Pancreas (tissue), 10 donors: ENCODE data around the gene CLIC5. TPM values are rescaled to one million over a fixed set of nuclear protein-coding genes. Genes with fewer than 3 reads are reported as not detected.
A peak's percentile ranks its signal among the peaks of the same experiment; 100 is the strongest.

Experiments
- ATAC-seq, 4 donors: fragments of 200-7000 bp; cut with Tn5 transposase; one replicate each; pipeline versions ENCODE4 v1.8.0 to v1.9.1; 2020; ENCODE audit warnings: mild to moderate bottlenecking in 4 of 4, moderate library complexity in 4 of 4
- DNase-seq, 6 donors: peaks; one replicate each; pipeline ENCODE4 v3.0.0-alpha.2; 2020
- FAIRE-seq: peaks from 2 replicates; lab custom pipeline; 2012; peaks lifted over from hg19 to GRCh38; lab: Jason Lieb, UNC
- H3K27ac ChIP-seq, 4 donors: fragments of 200-600 bp; sonication (generic); 1 replicate in 3 of 4; 2 replicates in 1 of 4; pipeline versions ENCODE4 v1.5.0 to v1.8.0; 2020
- H3K27me3 ChIP-seq, 4 donors: fragments of 200-600 bp; one replicate each; pipeline ENCODE4 v1.8.0; 2021
- H3K36me3 ChIP-seq, 3 donors: fragments of 200-600 bp; sonication (generic) in 1 of 3; one replicate each; pipeline versions ENCODE4 v1.5.0 to v1.8.0; 2020 to 2021
- H3K4me1 ChIP-seq, 3 donors: fragments of 200-600 bp; one replicate each; pipeline ENCODE4 v1.8.0; 2021
- H3K4me3 ChIP-seq, 4 donors: fragments of 200-600 bp; sonication (generic) in 2 of 4; one replicate each; pipeline versions ENCODE4 v1.5.0 to v1.8.0; 2020 to 2021
- H3K9me3 ChIP-seq, 4 donors: fragments of 200-600 bp; one replicate each; pipeline ENCODE4 v1.8.0; 2021
- WGBS, 2 donors: extraction: QIAGEN DNeasy Blood & Tissue Kit; methylation state at CpG; one replicate each; pipeline ENCODE4 v1.1.7; 2013; 5-methylcytosine and 5-hydroxymethylcytosine counted together
- intact Hi-C, 3 donors: fragments of 100-400 bp; cut with DNase I; formaldehyde crosslinking; loops; one replicate each; pipeline versions ENCODE4 v1.11.1 to v1.14.2; 2022
- polyA plus RNA-seq, 2 donors: library from polyadenylated mRNA; stranded (reverse); fragments of 200-250 nt; gene quantifications; one replicate each; pipeline ENCODE4 v1.2.3, GENCODE V29; 2013
- total RNA-seq, 6 donors: library from RNA; stranded (reverse); fragmentation: NEBNext Ultra II Directional in 4 of 6; extraction: Animal tissue kit (Norgen Biotek cat#: 25700) in 4 of 6; gene quantifications; one replicate each; pipeline versions ENCODE4 v1.2.1 to v1.2.4, GENCODE V29; 2021 to 2023
- TF ChIP-seq, protein P1 (sequence below), 4 donors: fragments of 200-600 bp; sonication (generic) in 3 of 4; IDR thresholded peaks; one replicate each; pipeline versions ENCODE4 v1.5.0 to v1.8.0; 2021; ENCODE audit warnings: antibody characterized with exemption in 4 of 4
- donor health status: healthy with polysubstance abuse.
- donor health status: DM: no; HTN: no; CAD: no; lungs with moderate emphysema.
- donor health status: DM: no; HTN: no; CAD: no.
- donor health status: control.
- donor health status: control.
- donor health status: Bipolar disorder and iron deficiency.
- donor health status: DM: yes; HTN: yes; CAD: no.
- donor health status: DM: no; HTN: no; CAD: no.
- donor health status: DM: no; HTN: no; CAD: no.
- donor health status: DM: yes; HTN: yes; CAD: no.

Gene CLIC5
- total and polyA plus RNA-seq, 8 donors, result 0.53 to 2.1 (median 1.3) TPM

DNA sequence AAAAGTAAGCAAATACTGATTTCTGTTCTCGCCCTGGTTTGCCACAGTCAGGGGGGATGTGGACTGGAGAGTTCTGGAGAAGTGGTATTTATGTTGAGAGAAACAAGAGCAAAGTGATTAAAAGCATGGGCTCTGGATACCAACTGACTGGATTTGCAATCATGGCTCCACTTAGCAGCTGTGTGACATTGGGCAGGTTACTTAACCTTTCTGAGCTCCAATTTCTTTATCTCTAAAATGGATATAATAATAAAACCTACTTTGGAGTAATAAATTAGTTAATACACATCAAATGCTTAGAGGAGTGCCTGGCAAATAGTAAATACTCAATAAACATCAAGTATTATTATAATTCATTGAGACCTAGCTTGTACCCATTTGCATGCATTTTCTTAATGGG lies 111.7 kb downstream of the CLIC5 start:
- 91 to 93% methylated on average over 1 of the region's 1 CpG for WGBS, 2 donors
- intact Hi-C loops, result no loop called here
- Histone ChIP-seq H3K36me3 (no peaks in the 10 kb centered on the region), H3K4me3 (no peak overlapping the region), H3K9me3 (no peaks in the 10 kb centered on the region), H3K4me1 (no peaks in the 10 kb centered on the region), H3K27ac (no peak overlapping the region), H3K27me3 (no peaks in the 10 kb centered on the region)
- ATAC-seq, result no peak
- DNase-seq, result no peak
- FAIRE-seq, result no peak
- TF ChIP-seq, protein P1, sequence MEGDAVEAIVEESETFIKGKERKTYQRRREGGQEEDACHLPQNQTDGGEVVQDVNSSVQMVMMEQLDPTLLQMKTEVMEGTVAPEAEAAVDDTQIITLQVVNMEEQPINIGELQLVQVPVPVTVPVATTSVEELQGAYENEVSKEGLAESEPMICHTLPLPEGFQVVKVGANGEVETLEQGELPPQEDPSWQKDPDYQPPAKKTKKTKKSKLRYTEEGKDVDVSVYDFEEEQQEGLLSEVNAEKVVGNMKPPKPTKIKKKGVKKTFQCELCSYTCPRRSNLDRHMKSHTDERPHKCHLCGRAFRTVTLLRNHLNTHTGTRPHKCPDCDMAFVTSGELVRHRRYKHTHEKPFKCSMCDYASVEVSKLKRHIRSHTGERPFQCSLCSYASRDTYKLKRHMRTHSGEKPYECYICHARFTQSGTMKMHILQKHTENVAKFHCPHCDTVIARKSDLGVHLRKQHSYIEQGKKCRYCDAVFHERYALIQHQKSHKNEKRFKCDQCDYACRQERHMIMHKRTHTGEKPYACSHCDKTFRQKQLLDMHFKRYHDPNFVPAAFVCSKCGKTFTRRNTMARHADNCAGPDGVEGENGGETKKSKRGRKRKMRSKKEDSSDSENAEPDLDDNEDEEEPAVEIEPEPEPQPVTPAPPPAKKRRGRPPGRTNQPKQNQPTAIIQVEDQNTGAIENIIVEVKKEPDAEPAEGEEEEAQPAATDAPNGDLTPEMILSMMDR (IDR thresholded peaks at IDR 0.05), result no peak

DNA sequence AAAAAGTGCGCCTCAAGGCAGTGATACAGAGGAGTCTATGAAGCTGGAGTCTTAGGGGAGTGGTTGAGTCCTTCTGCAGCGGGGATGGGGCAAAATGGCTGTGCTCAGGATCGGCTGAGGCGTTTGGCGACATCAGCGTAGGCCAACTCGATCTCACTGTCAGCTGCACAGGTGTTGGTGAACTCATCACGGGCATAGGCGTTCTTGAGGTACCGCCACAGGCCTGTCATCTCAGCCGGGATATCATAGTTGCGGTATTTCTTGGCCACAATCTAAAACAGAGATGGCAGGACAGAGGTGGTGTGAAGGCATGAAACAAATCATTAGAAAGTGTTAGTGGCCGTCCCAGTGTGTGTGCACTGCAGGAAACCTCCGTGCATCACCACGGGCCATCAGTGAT lies 112.7 kb downstream of the CLIC5 start:
- 90 to 91% methylated on average over 15 of the region's 15 CpGs for WGBS, 2 donors
- ATAC-seq (no peak), DNase-seq (no peak), FAIRE-seq (no peak)
- intact Hi-C loops, result no loop called here
- no peaks in the 10 kb centered on the region for H3K36me3 ChIP-seq
- H3K27me3 ChIP-seq, result no peaks in the 10 kb centered on the region
- H3K4me1 ChIP-seq, result no peaks in the 10 kb centered on the region
- TF ChIP-seq, protein P1 (IDR thresholded peaks at IDR 0.05), result no peak
- no peaks in the 10 kb centered on the region for H3K9me3 ChIP-seq
- no peak overlapping the region for H3K27ac ChIP-seq
- no peak overlapping the region for H3K4me3 ChIP-seq

DNA sequence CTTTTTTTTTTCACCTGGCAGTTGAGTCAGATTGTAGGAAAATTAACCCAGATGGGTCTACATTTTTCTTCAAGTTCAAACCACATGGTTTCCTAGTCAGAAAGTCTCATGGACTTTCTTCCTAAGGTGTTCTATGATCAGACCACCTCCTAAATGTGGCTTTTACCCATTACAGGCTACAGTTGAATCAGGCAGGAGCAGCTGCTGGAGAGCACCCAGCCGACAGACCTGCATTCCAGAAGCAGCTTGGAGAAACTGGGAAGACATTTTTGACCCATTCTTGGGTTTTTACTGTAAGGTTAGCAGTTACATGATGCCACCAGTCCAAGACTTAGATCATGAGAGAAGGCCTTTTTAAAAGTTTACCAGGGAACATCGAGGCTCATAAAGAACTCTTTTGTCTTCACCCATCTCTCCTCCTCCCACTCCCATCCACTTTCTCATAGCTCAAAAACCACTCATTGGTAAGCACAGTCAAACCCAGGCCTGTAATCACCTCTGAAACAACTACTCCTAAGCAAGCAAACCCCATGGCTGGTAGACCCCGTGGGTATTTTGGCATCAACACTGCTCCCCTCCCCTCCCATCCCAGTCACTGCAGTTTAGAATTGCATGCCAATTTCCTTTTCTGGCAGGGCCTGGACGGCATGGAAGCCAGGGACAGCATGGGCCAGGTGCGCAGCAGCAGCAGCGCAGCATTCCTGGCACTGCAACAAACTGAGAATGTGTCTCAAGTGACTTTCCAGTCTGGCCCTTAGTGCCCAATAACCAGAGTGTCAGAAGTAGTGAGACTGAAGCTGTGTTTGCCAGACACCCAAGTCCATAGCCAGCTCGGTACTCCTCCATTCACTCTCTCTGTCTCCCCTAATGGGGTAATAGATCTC lies 113.7 kb downstream of the CLIC5 start:
- DNase-seq (no peak), ATAC-seq (no peak), FAIRE-seq (no peak)
- Histone ChIP-seq H3K36me3 (no peaks in the 10 kb centered on the region), H3K9me3 (no peaks in the 10 kb centered on the region), H3K4me3 (no peak overlapping the region), H3K27me3 (no peaks in the 10 kb centered on the region), H3K27ac (no peak overlapping the region), H3K4me1 (no peaks in the 10 kb centered on the region)
- WGBS, 2 donors, result 78 to 93% methylated on average over 7 of the region's 7 CpGs
- intact Hi-C loops, result no loop called here
- TF ChIP-seq, protein P1 (IDR thresholded peaks at IDR 0.05), result no peak

DNA sequence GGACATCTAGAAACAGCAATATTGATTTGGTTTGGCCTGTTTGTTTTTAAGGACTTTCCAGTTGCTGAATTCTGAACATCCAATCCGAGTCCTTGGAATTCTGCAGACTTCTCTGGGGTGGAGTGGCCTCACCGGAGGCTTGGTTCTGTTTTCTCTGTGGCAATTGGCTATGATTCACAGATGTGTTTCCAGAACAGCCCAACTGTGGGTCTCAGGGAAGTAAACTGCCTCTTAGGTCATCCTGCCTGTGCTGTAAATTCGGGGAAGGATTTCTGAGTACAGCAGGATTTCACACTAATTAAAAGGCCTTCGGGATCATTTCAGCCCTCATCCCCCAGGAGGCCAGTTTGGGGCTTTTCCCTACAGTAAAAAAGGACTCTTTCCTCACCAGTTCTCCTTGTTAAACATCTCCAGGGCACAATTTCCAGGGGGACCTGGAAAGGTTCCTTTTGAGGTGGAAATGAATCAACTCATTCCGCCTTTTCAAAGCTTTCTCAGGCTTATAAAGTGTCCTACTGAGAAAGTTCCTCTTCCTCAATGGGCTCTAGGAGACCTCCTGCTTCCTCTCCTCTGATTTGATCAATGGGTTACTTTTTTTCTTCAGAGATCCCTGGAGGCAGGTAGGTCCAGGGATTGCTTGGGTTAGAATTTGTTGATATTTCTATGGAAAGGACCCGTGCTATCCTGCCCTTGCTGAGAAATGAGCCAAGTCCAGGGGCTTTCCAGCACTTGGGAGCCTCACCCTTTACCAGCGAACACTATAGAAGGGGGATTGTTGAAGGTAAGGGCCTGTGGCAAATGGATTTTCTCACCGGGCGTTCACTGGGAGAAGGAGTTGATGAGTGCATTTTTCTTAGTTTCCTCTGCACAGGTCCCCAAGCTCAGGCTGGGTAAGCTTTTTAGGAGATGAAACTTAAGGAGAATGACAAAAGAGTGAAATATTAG lies 114.6 kb downstream of the CLIC5 start:
- Histone ChIP-seq H3K27ac (no peak overlapping the region), H3K4me3 (no peak overlapping the region), H3K36me3 (no peaks in the 10 kb centered on the region), H3K27me3 (no peaks in the 10 kb centered on the region), H3K9me3 (no peaks in the 10 kb centered on the region), H3K4me1 (no peaks in the 10 kb centered on the region)
- FAIRE-seq (no peak), DNase-seq (no peak), ATAC-seq (peak in 1 of 4 donors; percentile 69)
- intact Hi-C loops, result no loop called here
- TF ChIP-seq, protein P1 (IDR thresholded peaks at IDR 0.05), result no peak
- 86 to 89% methylated on average over 9 of the region's 9 CpGs for WGBS, 2 donors
